ENCODE data around the gene BCKDHB.

Gene BCKDHB

GRCh38 chr6:80338201-80338836 is 231.8 kb downstream of the BCKDHB start:
- DNase-seq, result peak; percentile 67

- no peak for DNase-seq
Observed at GRCh38 chr6:80339421-80339820, 232.9 kb downstream of the BCKDHB start.

- DNase-seq, result no peak
Observed at GRCh38 chr6:80340280-80340679, 233.8 kb downstream of the BCKDHB start.

- DNase-seq, result no peak
Observed at GRCh38 chr6:80340686-80341085, 234.2 kb downstream of the BCKDHB start.

- DNase-seq, result no peak
Observed at GRCh38 chr6:80341330-80341729, 234.9 kb downstream of the BCKDHB start.

GRCh38 chr6:80343511-80343910 is 237.0 kb downstream of the BCKDHB start:
- no peak for DNase-seq

- no peak for DNase-seq
Observed at GRCh38 chr6:80347101-80347500, 240.6 kb downstream of the BCKDHB start.

- no peak for DNase-seq
Observed at GRCh38 chr6:80348263-80348662, 241.8 kb downstream of the BCKDHB start.

GRCh38 chr6:80356000-80356399 is 249.5 kb downstream of the BCKDHB start:
- no peak for DNase-seq

- DNase-seq, result no peak
Observed at GRCh38 chr6:80356545-80356944, 250.1 kb downstream of the BCKDHB start.

GRCh38 chr6:80357081-80357480 is 250.6 kb downstream of the BCKDHB start:
- DNase-seq, result no peak

- DNase-seq, result no peak
Observed at GRCh38 chr6:80357674-80358073, 251.2 kb downstream of the BCKDHB start.

GRCh38 chr6:80363501-80364122 is 257.1 kb downstream of the BCKDHB start:
- DNase-seq, result no peak

- no peak for DNase-seq
Observed at GRCh38 chr6:80364149-80364548, 257.7 kb downstream of the BCKDHB start.

GRCh38 chr6:80366051-80366450 is 259.6 kb downstream of the BCKDHB start:
- DNase-seq, result no peak

- no peak for DNase-seq
Observed at GRCh38 chr6:80366714-80367113, 260.2 kb downstream of the BCKDHB start.

GRCh38 chr6:80376411-80376810 is 269.9 kb downstream of the BCKDHB start:
- DNase-seq, result no peak

GRCh38 chr6:80380566-80380965 is 274.1 kb downstream of the BCKDHB start:
- DNase-seq, result no peak

- no peak for DNase-seq
Observed at GRCh38 chr6:80382811-80383210, 276.3 kb downstream of the BCKDHB start.

GRCh38 chr6:80388507-80388906 is 282.0 kb downstream of the BCKDHB start:
- no peak for DNase-seq
